Common myeloid progenitor, CD34-positive (primary cell): ENCODE measurements around the gene BMP7.

Experiments
- CTCF ChIA-PET: fragments of 350-600 bp; sonication (Branson Sonifier 250); formaldehyde crosslinking; loops from one replicate; lab custom pipeline; 2021; ENCODE audit warnings: antibody characterized with exemption; lab: Charles Lee
- POLR2A ChIA-PET: fragments of 350-600 bp; sonication (Branson Sonifier 250); formaldehyde crosslinking; loops from one replicate; lab custom pipeline; 2021; ENCODE audit warnings: antibody characterized with exemption; lab: Charles Lee
- DNase-seq, 3 donors: peaks; one replicate each; pipeline versions ENCODE4 v3.0.0 to v3.0.0-alpha.2; 2013
- H3K27ac ChIP-seq, 2 experiments: 1 replicate in 1 of 2; 2 replicates in 1 of 2; pipeline ENCODE4 v1.7.0; 2013; ENCODE audit warnings: inconsistent platforms in 2 of 2, low read length in 2 of 2, mild to moderate bottlenecking in 2 of 2, low read depth in 1 of 2, moderate library complexity in 1 of 2; ENCODE audit not compliant: severe bottlenecking in 2 of 2, insufficient read depth in 1 of 2, poor library complexity in 1 of 2
- H3K27me3 ChIP-seq, 5 experiments: replicated peaks in 2 of 5; 1 replicate in 3 of 5; 2 replicates in 2 of 5; pipeline versions ENCODE4 v1.6.1 to v1.7.0; 2013; ENCODE audit warnings: low read length in 4 of 5, mild to moderate bottlenecking in 2 of 5, moderate library complexity in 2 of 5, inconsistent platforms in 1 of 5; ENCODE audit not compliant: insufficient read depth in 5 of 5, control insufficient read depth in 4 of 5
- H3K36me3 ChIP-seq, 4 experiments: 1 replicate in 2 of 4; 2 replicates in 2 of 4; pipeline versions ENCODE4 v1.6.1 to v1.7.0; 2013; ENCODE audit warnings: low read length in 3 of 4, control low read depth in 1 of 4, mild to moderate bottlenecking in 1 of 4; ENCODE audit not compliant: control insufficient read depth in 4 of 4, insufficient read depth in 4 of 4
- H3K4me1 ChIP-seq, 4 experiments: 1 replicate in 3 of 4; 2 replicates in 1 of 4; pipeline versions ENCODE4 v1.6.1 to v1.7.1; 2013; ENCODE audit warnings: low read length in 3 of 4, mild to moderate bottlenecking in 3 of 4, control low read depth in 1 of 4, inconsistent platforms in 1 of 4, moderate library complexity in 1 of 4; ENCODE audit not compliant: control insufficient read depth in 4 of 4, insufficient read depth in 4 of 4; ENCODE audit errors: control extremely low read depth in 1 of 4
- H3K4me3 ChIP-seq, 7 experiments: 1 replicate in 4 of 7; 2 replicates in 3 of 7; pipeline versions ENCODE4 v1.5.1 to v1.7.0; 2013; ENCODE audit warnings: mild to moderate bottlenecking in 7 of 7, low read length in 6 of 7, moderate library complexity in 6 of 7, inconsistent platforms in 2 of 7, low read depth in 2 of 7, control low read depth in 1 of 7; ENCODE audit not compliant: insufficient read depth in 4 of 7, control insufficient read depth in 1 of 7; ENCODE audit errors: extremely low read depth in 1 of 7
- H3K9me3 ChIP-seq, 5 experiments: 1 replicate in 4 of 5; 2 replicates in 1 of 5; pipeline versions ENCODE4 v1.6.1 to v1.7.1; 2013; ENCODE audit warnings: low read length in 4 of 5, mild to moderate bottlenecking in 2 of 5, inconsistent platforms in 1 of 5, low read depth in 1 of 5, moderate library complexity in 1 of 5; ENCODE audit not compliant: control insufficient read depth in 4 of 5, insufficient read depth in 2 of 5; ENCODE audit errors: control extremely low read depth in 1 of 5
- WGBS: methylation state at CpG from one replicate; pipeline ENCODE4 v1.1.5; 2013; ENCODE audit not compliant: insufficient coverage; 5-methylcytosine and 5-hydroxymethylcytosine counted together

BMP7 gene

GRCh38 chr20:57294550-57294949 lies 28.1 kb upstream of the BMP7 start:
- H3K4me1 ChIP-seq: no peaks in the 10 kb centered on the region
- no peak overlapping the region for H3K27ac ChIP-seq
- H3K27me3 ChIP-seq: peaks cover 2 to 58% (median 5%) of the 10 kb centered on the region in 5 experiments
- peaks cover 0 to 1% (median 0%) of the 10 kb centered on the region in 5 experiments for H3K9me3 ChIP-seq
- WGBS: 64% methylated on average over 2 of the region's 3 CpGs
- DNase-seq: no peak
- H3K4me3 ChIP-seq: no peak overlapping the region
- no peaks in the 10 kb centered on the region for H3K36me3 ChIP-seq
- ChIA-PET CTCF (no interaction called here), POLR2A (no interaction called here)

GRCh38 chr20:57293995-57294394 lies 27.6 kb upstream of the BMP7 start:
- POLR2A ChIA-PET: no interaction called here
- no peak overlapping the region for H3K4me3 ChIP-seq
- peaks cover 2 to 63% (median 5%) of the 10 kb centered on the region in 5 experiments for H3K27me3 ChIP-seq
- DNase-seq: no peak
- peaks cover 0 to 1% (median 0%) of the 10 kb centered on the region in 5 experiments for H3K9me3 ChIP-seq
- no peak overlapping the region for H3K27ac ChIP-seq
- no peaks in the 10 kb centered on the region for H3K36me3 ChIP-seq
- CTCF ChIA-PET: no interaction called here
- no peaks in the 10 kb centered on the region for H3K4me1 ChIP-seq
- WGBS: 91% methylated on average over 6 of the region's 7 CpGs

GRCh38 chr20:57292611-57293010 lies 26.2 kb upstream of the BMP7 start:
- DNase-seq: no peak
- Histone ChIP-seq H3K27ac (no peak overlapping the region), H3K4me3 (no peak overlapping the region), H3K27me3 (peaks cover 2 to 77% (median 10%) of the 10 kb centered on the region in 5 experiments), H3K9me3 (peaks cover 0 to under 1% (median 0%) of the 10 kb centered on the region in 5 experiments), H3K36me3 (no peaks in the 10 kb centered on the region), H3K4me1 (no peaks in the 10 kb centered on the region)
- ChIA-PET POLR2A (no interaction called here), CTCF (no interaction called here)
- WGBS: 83% methylated on average over 1 of the region's 2 CpGs

GRCh38 chr20:57291694-57292093 lies 25.3 kb upstream of the BMP7 start:
- 93% methylated on average over 3 of the region's 6 CpGs for WGBS
- Histone ChIP-seq H3K27ac (no peak overlapping the region), H3K9me3 (no peaks in the 10 kb centered on the region), H3K4me3 (no peak overlapping the region), H3K36me3 (no peaks in the 10 kb centered on the region), H3K27me3 (peaks cover 2 to 86% (median 10%) of the 10 kb centered on the region in 5 experiments), H3K4me1 (no peaks in the 10 kb centered on the region)
- no peak for DNase-seq
- POLR2A ChIA-PET: no interaction called here
- CTCF ChIA-PET: no interaction called here

GRCh38 chr20:57291003-57291402 lies 24.6 kb upstream of the BMP7 start:
- WGBS: 57% methylated on average over 10 of the region's 10 CpGs

GRCh38 chr20:57290178-57290484 lies 23.7 kb upstream of the BMP7 start:
- H3K27me3 ChIP-seq: peaks cover 0 to 93% (median 10%) of the 10 kb centered on the region in 5 experiments
- H3K4me3 ChIP-seq: no peak overlapping the region
- ChIA-PET CTCF (no interaction called here), POLR2A (no interaction called here)
- H3K36me3 ChIP-seq: no peaks in the 10 kb centered on the region
- H3K4me1 ChIP-seq: no peaks in the 10 kb centered on the region
- H3K27ac ChIP-seq: no peak overlapping the region
- H3K9me3 ChIP-seq: no peaks in the 10 kb centered on the region
- 85% methylated on average over 5 of the region's 5 CpGs for WGBS
- DNase-seq: no peak

More at GRCh38 chr20:57291003-57291402, 24.6 kb upstream of the BMP7 start:
- Histone ChIP-seq H3K9me3 (no peaks in the 10 kb centered on the region), H3K27ac (no peak overlapping the region), H3K4me3 (no peak overlapping the region), H3K4me1 (no peaks in the 10 kb centered on the region), H3K36me3 (no peaks in the 10 kb centered on the region), H3K27me3 (peaks cover 2 to 93% (median 10%) of the 10 kb centered on the region in 5 experiments)
- ChIA-PET CTCF (no interaction called here), POLR2A (no interaction called here)
- DNase-seq: no peak

- no peak for DNase-seq
- no peaks in the 10 kb centered on the region for H3K4me1 ChIP-seq
- no peaks in the 10 kb centered on the region for H3K9me3 ChIP-seq
- no peak overlapping the region for H3K4me3 ChIP-seq
- H3K27ac ChIP-seq: no peak overlapping the region
- CTCF ChIA-PET: no interaction called here
- no peaks in the 10 kb centered on the region for H3K36me3 ChIP-seq
- H3K27me3 ChIP-seq: peaks cover 0 to 93% (median 10%) of the 10 kb centered on the region in 5 experiments
- WGBS: 52% methylated on average over 3 of the region's 8 CpGs
- POLR2A ChIA-PET: no interaction called here
These were observed 23.1 kb upstream of the BMP7 start for GRCh38 chr20:57289391-57290177.
